Measurements from ENCODE around the gene FUT8.

The FUT8 gene

DNA sequence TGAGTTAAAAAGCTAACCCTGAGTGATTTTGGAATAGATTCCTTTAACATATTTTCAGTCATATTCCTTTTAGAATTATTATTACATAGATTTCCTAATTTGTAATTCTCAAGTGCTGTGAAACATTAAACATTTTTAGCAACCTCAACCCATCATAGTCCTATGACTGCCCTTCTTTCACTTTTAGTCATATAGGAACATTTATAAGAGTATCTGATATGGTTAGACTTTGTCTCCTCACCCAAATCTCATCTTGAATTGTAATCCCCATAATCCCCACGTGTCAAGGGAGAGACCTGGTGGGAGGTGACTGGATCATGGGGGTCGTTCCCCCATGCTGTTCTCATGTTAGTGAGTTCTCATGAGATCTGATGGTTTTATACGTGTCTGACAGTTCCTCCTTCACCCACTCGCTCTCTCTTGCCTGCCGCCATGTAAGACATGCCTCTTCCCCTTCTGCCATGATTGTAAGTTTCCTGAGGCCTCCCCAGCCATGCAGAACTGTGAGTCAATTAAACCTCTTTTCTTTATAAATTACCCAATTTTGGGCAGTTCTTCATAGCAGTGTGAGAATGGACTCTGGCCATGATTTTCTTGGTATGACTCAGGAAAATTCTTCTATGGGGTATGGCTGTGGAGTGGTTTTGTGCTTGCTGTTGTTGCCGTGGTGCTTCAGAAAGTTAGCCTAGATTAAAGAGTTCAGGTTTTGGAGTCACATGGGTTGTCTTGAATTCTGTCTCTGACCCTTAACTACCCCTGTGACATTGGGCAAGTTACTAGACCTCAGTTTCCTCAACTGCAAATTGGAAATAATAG, 83.9 kb downstream of the FUT8 start:
- DNase-seq, result no peak

DNA sequence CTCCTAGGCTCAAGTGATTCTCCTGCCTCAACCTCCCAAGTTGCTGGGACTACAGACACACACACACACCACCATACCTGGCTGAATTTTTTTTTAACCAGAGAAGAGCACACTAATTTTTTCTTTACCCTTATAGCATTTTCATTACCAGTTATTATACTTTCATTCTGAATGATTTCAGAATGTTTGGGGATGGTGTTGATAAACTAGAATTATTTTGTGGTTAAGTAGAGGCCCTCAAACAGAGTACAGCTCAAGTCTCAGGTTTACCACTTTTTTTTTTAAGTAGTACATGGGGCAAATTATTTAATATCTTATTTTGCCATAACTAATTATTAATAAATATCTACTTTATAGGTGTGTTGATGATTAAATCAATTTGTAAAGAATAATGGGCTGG, 86.6 kb downstream of the FUT8 start:
- no peak for DNase-seq

DNA sequence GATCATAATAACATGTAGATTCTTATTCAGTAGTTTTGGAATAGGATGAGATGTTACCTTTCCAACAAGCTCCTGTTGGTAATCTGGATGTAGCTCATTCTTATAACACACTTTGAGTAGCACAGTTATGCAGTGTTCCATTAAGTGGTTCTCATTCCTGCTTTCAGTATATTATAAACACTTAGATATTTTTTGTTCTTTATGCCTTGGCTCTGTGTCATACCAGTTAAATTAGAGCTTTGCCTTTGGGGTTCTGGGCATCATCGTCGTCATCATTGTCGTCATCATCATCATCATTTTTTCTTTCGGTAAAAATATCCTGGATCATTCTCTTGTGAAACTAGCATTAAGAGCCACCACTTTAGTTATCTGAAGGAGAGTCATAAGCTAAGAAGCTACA, 87.5 kb downstream of the FUT8 start:
- DNase-seq, result no peak

DNA sequence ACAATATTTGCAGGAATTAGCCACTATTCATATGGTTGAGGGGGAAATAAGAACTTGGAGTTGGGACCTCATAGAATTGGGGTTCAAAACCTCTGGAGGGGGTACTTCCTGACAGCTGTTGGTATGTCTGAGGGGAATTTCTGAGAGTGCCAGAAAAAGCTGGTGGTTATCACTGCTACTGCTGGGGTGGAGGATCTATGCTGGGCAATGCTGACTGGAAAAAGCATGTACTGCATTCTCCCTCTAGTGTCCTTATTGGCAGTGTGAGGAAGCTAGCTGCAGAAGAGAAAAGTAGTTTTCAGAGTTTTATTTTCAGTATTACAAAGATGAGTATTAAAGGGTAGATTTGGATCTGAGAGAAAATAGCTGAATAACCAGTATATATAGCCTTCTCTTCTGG, 88.8 kb downstream of the FUT8 start:
- DNase-seq, result no peak

GRCh38 chr14:65502676-65503124, 90.2 kb downstream of the FUT8 start:
- DNase-seq, result no peak

- DNase-seq, result no peak
Observed at GRCh38 chr14:65503771-65504170, 91.2 kb downstream of the FUT8 start.

GRCh38 chr14:65506801-65507200, 94.3 kb downstream of the FUT8 start:
- DNase-seq, result no peak

DNA sequence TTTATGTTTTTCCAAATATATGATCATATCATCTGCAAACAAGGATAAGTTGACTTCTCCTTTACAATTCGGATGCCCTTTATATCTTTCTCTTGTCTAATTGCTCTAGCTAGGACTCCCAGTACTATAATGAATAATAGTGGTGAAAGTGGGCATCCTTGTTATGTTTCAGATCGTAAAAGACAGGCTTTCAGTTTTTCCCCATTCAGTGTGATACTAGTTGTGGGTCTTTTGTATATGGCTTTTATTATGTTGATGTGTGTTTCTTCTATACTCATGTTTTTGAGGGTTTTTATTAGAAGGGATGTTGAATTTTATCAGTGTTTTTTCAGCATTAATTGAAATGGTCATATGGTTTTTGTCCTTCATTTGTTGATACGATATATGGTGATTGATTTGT, 97.3 kb downstream of the FUT8 start:
- no peak for DNase-seq

DNA sequence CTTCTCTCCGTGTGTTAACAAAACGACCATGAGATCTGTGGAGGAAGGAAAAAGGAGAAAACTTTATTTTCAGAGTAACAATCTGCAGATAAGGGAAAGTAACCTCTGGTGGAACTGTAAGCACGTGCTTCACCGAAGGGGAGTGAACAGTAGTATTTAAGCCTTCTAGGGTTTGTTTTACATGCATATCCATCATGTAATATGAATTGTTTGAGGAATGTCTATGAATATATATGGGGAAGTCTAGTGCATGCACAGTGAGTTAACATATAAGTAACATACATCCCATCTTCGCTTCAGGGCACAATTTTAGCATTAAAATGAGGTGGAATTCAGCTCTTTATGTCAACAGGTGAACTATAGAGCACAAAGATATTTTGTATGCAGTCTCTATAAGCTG, 101.1 kb downstream of the FUT8 start:
- DNase-seq, result no peak

GRCh38 chr14:65517635-65518542, 105.4 kb downstream of the FUT8 start:
- no peak for DNase-seq

DNA sequence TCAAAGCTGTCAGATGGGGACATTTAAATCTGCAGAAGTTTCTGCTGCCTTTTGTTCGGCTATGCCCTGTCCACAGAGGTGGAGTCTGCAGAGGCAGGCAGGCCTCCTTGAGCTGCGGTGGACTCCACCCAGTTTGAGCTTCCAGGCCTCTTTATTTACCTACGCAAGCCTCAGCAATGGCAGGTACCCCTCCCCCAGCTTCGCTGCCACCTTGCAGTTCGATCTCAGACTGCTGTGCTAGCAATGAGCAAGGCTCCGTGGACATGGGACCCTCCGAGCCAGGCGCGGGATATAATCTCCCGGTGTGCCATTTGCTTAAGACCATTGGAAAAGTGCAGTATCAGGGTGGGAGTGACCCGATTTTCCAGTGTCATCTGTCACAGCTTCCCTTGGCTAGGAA, 115.5 kb downstream of the FUT8 start:
- DNase-seq, result no peak

DNA sequence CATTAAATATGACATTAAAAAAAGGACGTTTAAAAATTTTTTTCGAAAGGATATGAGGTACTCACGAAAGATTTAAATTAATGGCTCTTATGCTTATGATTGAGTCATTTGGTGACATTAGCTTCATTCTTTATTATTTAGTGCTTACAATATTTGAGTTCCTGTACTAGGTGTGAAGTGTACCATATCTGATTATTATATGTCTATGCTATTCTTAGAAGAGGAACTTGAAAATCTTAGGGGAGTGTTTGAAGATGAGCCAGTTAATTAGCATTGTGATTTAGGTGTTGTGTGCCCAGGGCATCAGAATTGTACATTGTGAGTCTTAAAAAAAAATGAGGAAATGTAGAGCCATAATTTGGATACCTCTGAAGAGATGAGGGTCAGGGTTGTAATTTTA, 118.6 kb downstream of the FUT8 start:
- no peak for DNase-seq

DNA sequence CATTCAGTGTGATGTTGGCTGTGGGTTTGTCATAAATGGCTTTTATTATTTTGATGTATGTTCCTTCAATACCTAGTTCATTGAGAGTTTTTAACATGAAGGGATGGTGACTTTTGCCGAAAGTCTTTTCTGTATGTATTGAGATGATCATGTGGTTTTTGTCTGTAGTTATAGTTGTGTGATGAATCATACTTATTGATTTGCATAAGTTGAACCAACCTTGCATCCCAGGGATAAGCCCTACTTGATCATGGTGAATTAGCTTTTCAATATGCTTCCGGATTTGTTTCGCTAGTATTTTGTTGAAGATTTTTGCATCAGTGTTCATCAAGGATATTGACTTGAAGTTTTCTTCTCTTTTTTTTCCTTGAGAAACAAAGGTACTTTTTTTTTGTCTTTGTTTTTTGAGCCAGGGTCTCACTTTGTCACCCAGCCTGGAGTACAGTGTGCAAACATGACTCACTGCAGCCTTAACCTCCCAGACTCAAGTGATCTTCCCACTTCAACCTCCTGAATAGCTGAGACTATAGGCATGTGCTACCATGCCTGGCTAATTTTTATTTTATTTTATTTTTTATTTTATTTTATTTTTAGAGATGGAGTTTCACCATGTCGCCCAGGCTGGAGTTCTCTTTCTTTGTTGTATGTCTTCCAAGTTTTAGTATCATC, 121.3 kb downstream of the FUT8 start:
- no peak for DNase-seq

- no peak for DNase-seq
Observed at GRCh38 chr14:65536781-65537423, 124.4 kb downstream of the FUT8 start.

- no peak for DNase-seq
Observed at GRCh38 chr14:65548878-65549277, 136.3 kb downstream of the FUT8 start.

GRCh38 chr14:65549429-65549828, 136.9 kb downstream of the FUT8 start:
- DNase-seq, result no peak

GRCh38 chr14:65550779-65551643, 138.5 kb downstream of the FUT8 start:
- no peak for DNase-seq

DNA sequence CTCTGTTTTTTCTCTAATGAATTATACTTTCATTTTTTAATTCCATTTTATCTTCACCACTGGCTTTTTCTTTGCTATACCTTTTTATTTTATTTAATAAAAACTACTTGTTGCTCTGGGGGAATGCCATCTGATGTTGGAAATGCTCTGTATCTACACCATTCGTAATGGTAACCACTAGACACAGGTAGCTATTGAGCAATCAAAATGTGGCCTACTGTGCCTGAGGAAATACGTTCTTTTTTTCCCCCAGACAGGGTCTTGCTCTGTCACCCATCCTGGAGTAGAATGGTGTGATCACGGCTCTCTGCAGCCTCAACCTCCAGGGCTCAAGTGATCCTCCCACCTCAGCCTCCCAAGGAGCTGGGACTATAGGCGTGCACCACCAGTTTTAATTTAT, 140.2 kb downstream of the FUT8 start:
- no peak for DNase-seq

GRCh38 chr14:65554837-65555236, 142.3 kb downstream of the FUT8 start:
- no peak for DNase-seq

GRCh38 chr14:65555358-65555757, 142.8 kb downstream of the FUT8 start:
- DNase-seq, result no peak

GRCh38 chr14:65558363-65558762, 145.8 kb downstream of the FUT8 start:
- DNase-seq, result no peak

All from CD4-positive, alpha-beta T cell treated with Interleukin-4 for 4 hours (primary cell).